IMR-90 (cell line): ENCODE data around the gene TSPAN32. TPM values are rescaled to one million over a fixed set of nuclear protein-coding genes. Genes with fewer than 3 reads are reported as not detected.

ENCODE experiments used
- ATAC-seq: fragments of 200-7000 bp; cut with Tn5 transposase; 2 replicates; pipeline ENCODE4 v1.9.1; 2020; ENCODE audit warnings: low read depth, mild to moderate bottlenecking, moderate library complexity
- BruUV-seq: library from RNA; stranded (reverse); fragments of 400-500 nt; replicated peaks from 2 replicates; lab custom pipeline; 2021; lab: Mats Ljungman, UMichigan
- CTCF ChIA-PET: fragments of 300-600 bp; formaldehyde crosslinking; extraction: SDS; loops from one replicate; lab custom pipeline; 2021; ENCODE audit warnings: antibody characterized with exemption; lab: Yijun Ruan, JAX
- POLR2A ChIA-PET: fragments of 300-600 bp; sonication (Branson Sonifier 250); formaldehyde crosslinking; loops from one replicate; lab custom pipeline; 2022; ENCODE audit warnings: antibody characterized with exemption; ENCODE audit not compliant: unreplicated experiment; lab: Charles Lee
- DNase-seq: peaks from one replicate; pipeline ENCODE4 v3.0.0; 2013
- H2AFZ ChIP-seq: replicated peaks from 2 replicates; pipeline ENCODE3; 2013; ENCODE audit warnings: low read length, mild to moderate bottlenecking; ENCODE audit not compliant: poor library complexity
- H2AK5ac ChIP-seq: 2 replicates; pipeline ENCODE4 v1.6.1; 2013; ENCODE audit warnings: low read depth, low read length, inconsistent platforms
- H2AK9ac ChIP-seq: replicated peaks from 2 replicates; pipeline ENCODE3; 2013; ENCODE audit warnings: mild to moderate bottlenecking, low read depth, low read length, moderate library complexity; ENCODE audit not compliant: poor library complexity
- H2BK120ac ChIP-seq: 2 replicates; pipeline ENCODE4 v1.6.1; 2013; ENCODE audit warnings: low read depth, low read length, inconsistent platforms
- H2BK15ac ChIP-seq: 3 replicates; pipeline ENCODE4 v1.6.1; 2013; ENCODE audit warnings: low read depth, low read length, inconsistent platforms
- H2BK20ac ChIP-seq: 2 replicates; pipeline ENCODE4 v1.6.1; 2013; ENCODE audit warnings: low read depth, mild to moderate bottlenecking, inconsistent platforms, low read length, moderate library complexity
- H2BK5ac ChIP-seq: 2 replicates; pipeline ENCODE4 v1.6.1; 2013; ENCODE audit warnings: mild to moderate bottlenecking, low read depth, low read length, inconsistent platforms; ENCODE audit not compliant: poor library complexity, severe bottlenecking
- H3K14ac ChIP-seq: replicated peaks from 2 replicates; pipeline ENCODE4 v1.6.1; 2013; ENCODE audit warnings: low read depth, low read length, inconsistent platforms
- H3K18ac ChIP-seq: 2 replicates; pipeline ENCODE4 v1.6.1; 2013; ENCODE audit warnings: low read depth, low read length, control low read depth
- H3K23ac ChIP-seq: 2 replicates; pipeline ENCODE4 v1.6.1; 2013; ENCODE audit warnings: low read depth, low read length, inconsistent platforms
- H3K27ac ChIP-seq: 2 replicates; pipeline ENCODE4 v1.5.1; 2013; ENCODE audit warnings: mild to moderate bottlenecking, control low read depth, low read length; ENCODE audit not compliant: insufficient read depth
- H3K27me3 ChIP-seq: 2 replicates; pipeline ENCODE4 v1.6.1; 2013; ENCODE audit warnings: low read length; ENCODE audit not compliant: control insufficient read depth, insufficient read depth
- H3K36me3 ChIP-seq: 2 replicates; pipeline ENCODE4 v1.6.1; 2013; ENCODE audit warnings: low read length, mixed read lengths; ENCODE audit not compliant: control insufficient read depth, insufficient read depth
- H3K4ac ChIP-seq: 2 replicates; pipeline ENCODE4 v1.6.1; 2013; ENCODE audit warnings: low read depth, low read length, inconsistent platforms
- H3K4me1 ChIP-seq: 2 replicates; pipeline ENCODE4 v1.6.1; 2013; ENCODE audit warnings: low read length, mixed read lengths; ENCODE audit not compliant: control insufficient read depth, insufficient read depth
- H3K4me2 ChIP-seq: 2 replicates; pipeline ENCODE4 v1.6.1; 2013; ENCODE audit warnings: low read depth, mild to moderate bottlenecking, control low read depth, low read length, moderate library complexity
- H3K4me3 ChIP-seq: 2 replicates; pipeline ENCODE4 v1.5.1; 2013; ENCODE audit warnings: low read depth, mild to moderate bottlenecking, control low read depth, low read length, moderate library complexity; ENCODE audit not compliant: insufficient read depth
- H3K56ac ChIP-seq: 2 replicates; pipeline ENCODE4 v1.6.1; 2013; ENCODE audit warnings: low read length, inconsistent platforms; ENCODE audit not compliant: insufficient read depth; ENCODE audit errors: extremely low read depth
- H3K79me1 ChIP-seq, 2 experiments: 2 replicates each; pipeline ENCODE4 v1.6.1; 2013; ENCODE audit warnings: low read length in 2 of 2, inconsistent platforms in 1 of 2, low read depth in 1 of 2
- H3K9ac ChIP-seq: 2 replicates; pipeline ENCODE4 v1.6.1; 2013; ENCODE audit warnings: low read depth, low read length, control low read depth
- H3K9me1 ChIP-seq: 2 replicates; pipeline ENCODE4 v1.6.1; 2013; ENCODE audit warnings: low read length, inconsistent platforms; ENCODE audit not compliant: insufficient read depth
- H3K9me3 ChIP-seq: 2 replicates; pipeline ENCODE4 v1.6.1; 2013; ENCODE audit warnings: low read length; ENCODE audit not compliant: control insufficient read depth, insufficient read depth
- H4K20me1 ChIP-seq: 2 replicates; pipeline ENCODE4 v1.6.1; 2013; ENCODE audit warnings: low read length, inconsistent platforms; ENCODE audit not compliant: insufficient read depth
- H4K5ac ChIP-seq: 2 replicates; pipeline ENCODE4 v1.6.1; 2013; ENCODE audit warnings: mild to moderate bottlenecking, low read depth, low read length, control low read depth
- H4K8ac ChIP-seq, 2 experiments: 2 replicates each; pipeline ENCODE4 v1.6.1; 2013; ENCODE audit warnings: low read depth in 2 of 2, low read length in 2 of 2, control low read depth in 1 of 2, inconsistent platforms in 1 of 2
- H4K91ac ChIP-seq: 2 replicates; pipeline ENCODE4 v1.6.1; 2013; ENCODE audit warnings: low read depth, low read length, inconsistent platforms; ENCODE audit not compliant: insufficient read depth
- BHLHE40 ChIP-seq: fragments of 150-350 bp; IDR thresholded peaks from 2 replicates; pipeline ENCODE4 v1.6.1; 2016; ENCODE audit warnings: mild to moderate bottlenecking, low read depth, low read length
- CEBPB ChIP-seq: IDR thresholded peaks from 2 replicates; pipeline ENCODE4 v1.6.1; 2012; ENCODE audit warnings: low read depth, low read length, improper control_type of control experiment
- CHD1 ChIP-seq: IDR thresholded peaks from 2 replicates; pipeline ENCODE4 v1.6.1; 2012; ENCODE audit warnings: low read depth, low read length, improper control_type of control experiment
- FOS ChIP-seq: fragments of 150-350 bp; IDR thresholded peaks from 2 replicates; pipeline ENCODE4 v1.6.1; 2016; ENCODE audit warnings: low read depth, low read length
- MAFK ChIP-seq: IDR thresholded peaks from 2 replicates; pipeline ENCODE4 v1.6.1; 2012; ENCODE audit warnings: low read depth, low read length, improper control_type of control experiment
- MAZ ChIP-seq: IDR thresholded peaks from 2 replicates; pipeline ENCODE4 v1.6.1; 2012; ENCODE audit warnings: low read depth, mild to moderate bottlenecking, low read length, improper control_type of control experiment, moderate library complexity, borderline replicate concordance
- MXI1 ChIP-seq: IDR thresholded peaks from 2 replicates; pipeline ENCODE4 v1.6.1; 2012; ENCODE audit warnings: low read depth, mild to moderate bottlenecking, low read length, moderate library complexity, borderline replicate concordance
- NFE2L2 ChIP-seq: fragments of 150-350 bp; IDR thresholded peaks from 2 replicates; pipeline ENCODE4 v1.6.1; 2016; ENCODE audit warnings: low read depth, mild to moderate bottlenecking, low read length
- POLR2A ChIP-seq: IDR thresholded peaks from 2 replicates; pipeline ENCODE4 v1.6.1; 2012; ENCODE audit warnings: mild to moderate bottlenecking, low read depth, low read length
- RAD21 ChIP-seq: IDR thresholded peaks from 2 replicates; pipeline ENCODE4 v1.6.1; 2012; ENCODE audit warnings: low read length, improper control_type of control experiment
- RCOR1 ChIP-seq: IDR thresholded peaks from 2 replicates; pipeline ENCODE4 v1.6.1; 2012; ENCODE audit warnings: mild to moderate bottlenecking, low read length, improper control_type of control experiment; ENCODE audit not compliant: insufficient replicate concordance
- RFX5 ChIP-seq: IDR thresholded peaks from 2 replicates; pipeline ENCODE4 v1.8.0; 2012; ENCODE audit warnings: low read depth, mild to moderate bottlenecking, low read length, moderate library complexity
- SMC3 ChIP-seq: fragments of 150-350 bp; IDR thresholded peaks from 2 replicates; pipeline ENCODE4 v1.6.1; 2016; ENCODE audit warnings: low read depth, mild to moderate bottlenecking, antibody characterized with exemption, low read length, moderate library complexity
- WGBS, 2 experiments: methylation state at CpG; one replicate each; pipeline versions ENCODE4 v1.1.5 to v1.1.7; 2013; ENCODE audit warnings: missing lambda C conversion rate in 2 of 2; ENCODE audit not compliant: insufficient read length in 1 of 2; ENCODE audit errors: extremely low coverage in 2 of 2; 5-methylcytosine and 5-hydroxymethylcytosine counted together
- dilution Hi-C: fragments of 300-500 bp; cut with HindIII; formaldehyde crosslinking; loops from one replicate; pipeline ENCODE4 v1.14.3; 2018; ENCODE audit warnings: low sequenced_read_pairs; ENCODE audit not compliant: unreplicated experiment
- in situ Hi-C: fragments of 300-500 bp; cut with MboI; formaldehyde crosslinking; loops from 3 replicates; pipeline ENCODE4 v1.14.3; 2019; ENCODE audit warnings: low sequenced_read_pairs, inconsistent platforms, mixed read lengths
- intact Hi-C: fragments of 100-400 bp; cut with micrococcal nuclease; formaldehyde crosslinking; loops from 2 replicates; pipeline ENCODE4 v1.10.0; 2022
- polyA plus RNA-seq, 3 experiments: library from polyadenylated mRNA; depleted of rRNA; stranded (reverse); fragments of >200 nt; gene quantifications; 2 replicates each; pipeline ENCODE4 v1.2.3, GENCODE V29; 2012; ENCODE audit warnings: low replicate concordance in 1 of 3
- total RNA-seq: library from RNA; depleted of rRNA; stranded (reverse); fragments of >200 nt; gene quantifications from 2 replicates; pipeline ENCODE4 v1.2.3, GENCODE V29; 2012
- TF ChIP-seq, protein P1 (sequence below): conservative IDR thresholded peaks from 2 replicates; pipeline ENCODE4 v1.5.1; 2012; ENCODE audit warnings: mild to moderate bottlenecking, low read depth, low read length, improper control_type of control experiment
- TF ChIP-seq, protein P2 (sequence below): fragments of 150-350 bp; IDR thresholded peaks from 2 replicates; pipeline ENCODE4 v1.6.1; 2016; ENCODE audit warnings: low read depth, mild to moderate bottlenecking, low read length, moderate library complexity, borderline replicate concordance
- TF ChIP-seq, protein P3 (sequence below): fragments of 150-350 bp; IDR thresholded peaks from 2 replicates; pipeline ENCODE4 v1.6.1; 2017; ENCODE audit warnings: mild to moderate bottlenecking, antibody characterized with exemption, low read length, low read depth

Gene TSPAN32
- total and polyA plus RNA-seq, 2 of the 4 experiments (the other 2 are of a cell fraction) = 0.07 TPM; not detected in 1

DNA sequence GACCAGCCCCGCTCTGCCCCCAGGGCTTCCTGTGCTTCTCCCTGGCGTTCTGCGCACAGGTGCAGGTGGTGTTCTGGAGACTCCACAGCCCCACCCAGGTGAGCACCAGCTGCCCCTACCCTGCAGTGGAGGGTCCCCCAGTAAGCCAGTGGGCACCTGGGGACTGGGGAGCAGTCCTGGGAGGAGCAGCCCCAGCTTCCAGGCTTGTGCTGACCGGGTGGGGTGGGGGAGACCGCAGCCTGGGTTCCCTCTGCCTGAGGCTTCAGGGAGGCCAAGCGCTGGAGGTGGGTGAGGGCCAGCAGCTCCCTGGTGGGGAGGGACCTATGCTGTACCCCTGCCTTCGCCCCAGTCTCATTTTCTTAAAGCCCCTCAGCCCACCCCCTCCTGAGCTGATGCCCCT, 6.9 kb downstream of the TSPAN32 start:
- no peaks in the 10 kb centered on the region for H3K9me3 ChIP-seq
- no peak overlapping the region for H2AFZ ChIP-seq
- dilution Hi-C loops (no loop called here), intact Hi-C loops (no loop called here), in situ Hi-C loops (no loop called here)
- BruUV-seq = no TSS peak
- peaks cover 3% of the 10 kb centered on the region; the same call in 1 of the 2 replicates for H4K20me1 ChIP-seq
- H3K4me2 ChIP-seq = no peak overlapping the region
- H4K8ac ChIP-seq = no peak overlapping the region
- no peak overlapping the region for H4K91ac ChIP-seq
- DNase-seq = no peak
- no peak overlapping the region for H3K27ac ChIP-seq
- no peak overlapping the region for H2BK120ac ChIP-seq
- ATAC-seq = no peak
- H3K4me3 ChIP-seq = no peak overlapping the region
- no peak overlapping the region; the same call in 1 of the 2 replicates for H2AK5ac ChIP-seq
- POLR2A ChIA-PET = no interaction called here
- no peak overlapping the region for H2BK15ac ChIP-seq
- peaks cover 9% of the 10 kb centered on the region for H3K9me1 ChIP-seq
- CTCF ChIA-PET = no interaction called here
- H3K4me1 ChIP-seq = peaks cover 20% of the 10 kb centered on the region
- H3K18ac ChIP-seq = no peak overlapping the region
- no peaks in the 10 kb centered on the region for H3K79me1 ChIP-seq
- H3K14ac ChIP-seq = no peak overlapping the region
- no peak overlapping the region for H4K5ac ChIP-seq
- H3K56ac ChIP-seq = no peak overlapping the region
- H2AK9ac ChIP-seq = peak overlapping the region; percentile 55
- H2BK20ac ChIP-seq = no peak overlapping the region
- no peak overlapping the region for H2BK5ac ChIP-seq
- no CpG with 5 or more reads among the region's 7 CpGs for WGBS, 2 experiments
- H3K27me3 ChIP-seq = no peaks in the 10 kb centered on the region
- no peak overlapping the region for H3K4ac ChIP-seq
- H3K36me3 ChIP-seq = no peaks in the 10 kb centered on the region
- no peak overlapping the region for H3K23ac ChIP-seq
- H3K9ac ChIP-seq = no peak overlapping the region
- TF ChIP-seq MAFK (no peak), RCOR1 (no peak), FOS (no peak), MXI1 (no peak), POLR2A (no peak), RFX5 (no peak), MAZ (no peak), BHLHE40 (no peak), CHD1 (no peak), CEBPB (no peak), NFE2L2 (no peak), SMC3 (no peak), RAD21 (no peak)
- TF ChIP-seq, protein P1, sequence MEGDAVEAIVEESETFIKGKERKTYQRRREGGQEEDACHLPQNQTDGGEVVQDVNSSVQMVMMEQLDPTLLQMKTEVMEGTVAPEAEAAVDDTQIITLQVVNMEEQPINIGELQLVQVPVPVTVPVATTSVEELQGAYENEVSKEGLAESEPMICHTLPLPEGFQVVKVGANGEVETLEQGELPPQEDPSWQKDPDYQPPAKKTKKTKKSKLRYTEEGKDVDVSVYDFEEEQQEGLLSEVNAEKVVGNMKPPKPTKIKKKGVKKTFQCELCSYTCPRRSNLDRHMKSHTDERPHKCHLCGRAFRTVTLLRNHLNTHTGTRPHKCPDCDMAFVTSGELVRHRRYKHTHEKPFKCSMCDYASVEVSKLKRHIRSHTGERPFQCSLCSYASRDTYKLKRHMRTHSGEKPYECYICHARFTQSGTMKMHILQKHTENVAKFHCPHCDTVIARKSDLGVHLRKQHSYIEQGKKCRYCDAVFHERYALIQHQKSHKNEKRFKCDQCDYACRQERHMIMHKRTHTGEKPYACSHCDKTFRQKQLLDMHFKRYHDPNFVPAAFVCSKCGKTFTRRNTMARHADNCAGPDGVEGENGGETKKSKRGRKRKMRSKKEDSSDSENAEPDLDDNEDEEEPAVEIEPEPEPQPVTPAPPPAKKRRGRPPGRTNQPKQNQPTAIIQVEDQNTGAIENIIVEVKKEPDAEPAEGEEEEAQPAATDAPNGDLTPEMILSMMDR = no peak
- TF ChIP-seq, protein P2, sequence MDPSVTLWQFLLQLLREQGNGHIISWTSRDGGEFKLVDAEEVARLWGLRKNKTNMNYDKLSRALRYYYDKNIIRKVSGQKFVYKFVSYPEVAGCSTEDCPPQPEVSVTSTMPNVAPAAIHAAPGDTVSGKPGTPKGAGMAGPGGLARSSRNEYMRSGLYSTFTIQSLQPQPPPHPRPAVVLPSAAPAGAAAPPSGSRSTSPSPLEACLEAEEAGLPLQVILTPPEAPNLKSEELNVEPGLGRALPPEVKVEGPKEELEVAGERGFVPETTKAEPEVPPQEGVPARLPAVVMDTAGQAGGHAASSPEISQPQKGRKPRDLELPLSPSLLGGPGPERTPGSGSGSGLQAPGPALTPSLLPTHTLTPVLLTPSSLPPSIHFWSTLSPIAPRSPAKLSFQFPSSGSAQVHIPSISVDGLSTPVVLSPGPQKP = no peak
- TF ChIP-seq, protein P3, sequence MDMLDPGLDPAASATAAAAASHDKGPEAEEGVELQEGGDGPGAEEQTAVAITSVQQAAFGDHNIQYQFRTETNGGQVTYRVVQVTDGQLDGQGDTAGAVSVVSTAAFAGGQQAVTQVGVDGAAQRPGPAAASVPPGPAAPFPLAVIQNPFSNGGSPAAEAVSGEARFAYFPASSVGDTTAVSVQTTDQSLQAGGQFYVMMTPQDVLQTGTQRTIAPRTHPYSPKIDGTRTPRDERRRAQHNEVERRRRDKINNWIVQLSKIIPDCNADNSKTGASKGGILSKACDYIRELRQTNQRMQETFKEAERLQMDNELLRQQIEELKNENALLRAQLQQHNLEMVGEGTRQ = no peak
